CD14-positive monocyte (primary cell): ENCODE measurements around the gene FCRL6. TPM values are rescaled to one million over a fixed set of nuclear protein-coding genes. Genes with fewer than 3 reads are reported as not detected.

Experiments used
- DNase-seq, 3 donors: peaks; one replicate each; pipeline ENCODE4 v3.0.0-alpha.2; 2011 to 2022
- H2AFZ ChIP-seq: 2 replicates; pipeline ENCODE4 v1.6.0; 2012; ENCODE audit warnings: mild to moderate bottlenecking, low read depth, low read length, inconsistent platforms; ENCODE audit not compliant: insufficient read depth, poor library complexity, severe bottlenecking
- H3K27ac ChIP-seq, 2 donors: 1 replicate in 1 of 2; 2 replicates in 1 of 2; pipeline ENCODE4 v1.5.1; 2012 to 2013; ENCODE audit warnings: low read length in 2 of 2, control low read depth in 1 of 2, inconsistent platforms in 1 of 2, low read depth in 1 of 2, mild to moderate bottlenecking in 1 of 2
- H3K27me3 ChIP-seq, 2 donors: one replicate each; pipeline versions ENCODE4 v1.6.0 to v1.6.1; 2011 to 2013; ENCODE audit warnings: low read length in 2 of 2; ENCODE audit not compliant: control insufficient read depth in 2 of 2, insufficient read depth in 2 of 2
- H3K36me3 ChIP-seq, 2 donors: replicated peaks in 1 of 2; 1 replicate in 1 of 2; 2 replicates in 1 of 2; pipeline versions ENCODE4 v1.5.1 to v1.6.1; 2012 to 2013; ENCODE audit warnings: low read length in 2 of 2, control low read depth in 1 of 2, inconsistent platforms in 1 of 2, mild to moderate bottlenecking in 1 of 2; ENCODE audit not compliant: insufficient read depth in 2 of 2, control insufficient read depth in 1 of 2
- H3K4me1 ChIP-seq, 2 donors: 1 replicate in 1 of 2; 2 replicates in 1 of 2; pipeline versions ENCODE4 v1.5.1 to v1.6.1; 2012 to 2013; ENCODE audit warnings: low read length in 2 of 2, control low read depth in 1 of 2, inconsistent platforms in 1 of 2, mild to moderate bottlenecking in 1 of 2, moderate library complexity in 1 of 2; ENCODE audit not compliant: insufficient read depth in 2 of 2, control insufficient read depth in 1 of 2
- H3K4me2 ChIP-seq: replicated peaks from 2 replicates; pipeline ENCODE3; 2012; ENCODE audit warnings: low read length, moderate library complexity, mild to moderate bottlenecking; ENCODE audit not compliant: poor library complexity, severe bottlenecking; ENCODE audit errors: extremely low read depth
- H3K4me3 ChIP-seq, 3 experiments: fragments of 200-600 bp in 1 of 3; sonication (generic) in 1 of 3; replicated peaks in 1 of 3; 1 replicate in 2 of 3; 2 replicates in 1 of 3; pipeline ENCODE4 v1.5.1; 2011 to 2013; ENCODE audit warnings: low read length in 3 of 3, mild to moderate bottlenecking in 3 of 3, control low read depth in 2 of 3, low read depth in 2 of 3, inconsistent platforms in 1 of 3, moderate library complexity in 1 of 3
- H3K79me2 ChIP-seq: 2 replicates; pipeline ENCODE4 v1.6.0; 2012; ENCODE audit warnings: mild to moderate bottlenecking, control low read depth, inconsistent platforms, low read length, moderate library complexity; ENCODE audit not compliant: insufficient read depth
- H3K9ac ChIP-seq: 2 replicates; pipeline ENCODE4 v1.6.0; 2017; ENCODE audit warnings: low read length, mild to moderate bottlenecking; ENCODE audit not compliant: insufficient read depth, poor library complexity, severe bottlenecking
- H3K9me3 ChIP-seq, 2 donors: replicated peaks in 1 of 2; 1 replicate in 1 of 2; 2 replicates in 1 of 2; pipeline versions ENCODE4 v1.5.1 to v1.6.1; 2012 to 2013; ENCODE audit warnings: low read length in 2 of 2, control low read depth in 1 of 2; ENCODE audit not compliant: control insufficient read depth in 1 of 2, insufficient read depth in 1 of 2
- H4K20me1 ChIP-seq: 2 replicates; pipeline ENCODE4 v1.6.0; 2012; ENCODE audit warnings: mild to moderate bottlenecking, low read length, control low read depth, moderate library complexity; ENCODE audit not compliant: insufficient read depth
- H3K27ac Mint-ChIP-seq, 7 donors: one replicate each; pipeline ENCODE4 v1.8.0; 2020; ENCODE audit warnings: mild to moderate bottlenecking in 7 of 7, mixed read lengths in 7 of 7, moderate library complexity in 6 of 7, inconsistent platforms in 2 of 7
- H3K27me3 Mint-ChIP-seq, 3 donors: one replicate each; pipeline ENCODE4 v1.8.0; 2021 to 2022; ENCODE audit warnings: low read depth in 3 of 3, mild to moderate bottlenecking in 3 of 3, mixed read lengths in 3 of 3, moderate library complexity in 3 of 3, inconsistent platforms in 1 of 3
- H3K36me3 Mint-ChIP-seq, 2 donors: one replicate each; pipeline ENCODE4 v1.8.0; 2020; ENCODE audit warnings: mixed read lengths in 2 of 2, inconsistent platforms in 1 of 2, mild to moderate bottlenecking in 1 of 2
- H3K4me1 Mint-ChIP-seq: one replicate; pipeline ENCODE4 v1.8.0; 2020; ENCODE audit warnings: mild to moderate bottlenecking, mixed read lengths
- H3K4me3 Mint-ChIP-seq, 2 donors: one replicate each; pipeline ENCODE4 v1.8.0; 2020; ENCODE audit warnings: mild to moderate bottlenecking in 2 of 2, mixed read lengths in 2 of 2, moderate library complexity in 1 of 2
- H3K9me3 Mint-ChIP-seq, 7 donors: one replicate each; pipeline ENCODE4 v1.8.0; 2020 to 2022; ENCODE audit warnings: mixed read lengths in 7 of 7, mild to moderate bottlenecking in 6 of 7, moderate library complexity in 6 of 7, inconsistent platforms in 2 of 7
- WGBS: methylation state at CpG from one replicate; pipeline ENCODE4 v1.1.5; 2013; ENCODE audit warnings: missing lambda C conversion rate; ENCODE audit not compliant: insufficient coverage; 5-methylcytosine and 5-hydroxymethylcytosine counted together
- intact Hi-C, 2 donors: fragments of 100-400 bp; cut with micrococcal nuclease; formaldehyde crosslinking; loops; one replicate each; pipeline versions ENCODE4 v1.15.0 to v1.15.1; 2023
- polyA plus RNA-seq, 3 donors: library from polyadenylated mRNA; depleted of rRNA in 1 of 3; unstranded in 2 of 3; stranded (reverse) in 1 of 3; fragments of 300-500 nt in 2 of 3; fragments of >200 nt in 1 of 3; fragmentation: Illumina TruSeq in 2 of 3; gene quantifications; 1 replicate in 2 of 3; 2 replicates in 1 of 3; pipeline ENCODE4 v1.2.3, GENCODE V29; 2012 to 2021
- TF ChIP-seq, protein P1 (sequence below): fragments of 200-600 bp; IDR thresholded peaks from one replicate; pipeline ENCODE4 v1.8.0; 2022; ENCODE audit warnings: antibody characterized with exemption, mild to moderate bottlenecking

FCRL6 gene
- polyA plus RNA-seq, 3 donors = 0.15 to 0.36 (median 0.17) TPM

DNA sequence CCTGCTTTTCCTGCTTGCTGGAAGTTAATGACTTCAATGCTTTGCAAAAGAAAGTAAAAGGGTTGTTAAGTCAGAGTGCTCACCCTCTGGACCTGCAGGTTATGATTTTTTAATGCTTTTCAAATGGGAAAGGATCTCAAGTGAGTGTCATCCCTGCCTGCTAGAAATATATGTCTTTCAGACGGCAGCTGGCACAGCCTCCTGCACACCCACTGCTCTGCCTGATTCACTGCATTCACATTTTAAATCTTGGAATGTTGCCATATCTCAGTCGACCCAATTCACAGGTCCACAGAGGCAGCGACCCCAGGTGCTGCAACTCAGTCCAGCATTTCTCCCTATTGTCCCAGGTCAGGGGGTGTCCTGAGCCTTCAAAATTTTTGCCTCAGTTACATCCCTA, 10.7 kb upstream of the FCRL6 start:
- no peaks in the 10 kb centered on the region for H3K79me2 ChIP-seq
- peaks cover 0 to 10% (median 5%) of the 10 kb centered on the region in 3 donors for H3K27me3 Mint-ChIP-seq
- H3K36me3 ChIP-seq = no peaks in the 10 kb centered on the region
- H3K4me2 ChIP-seq = no peak overlapping the region
- WGBS = 38% methylated on average over 3 of the region's 3 CpGs
- no peak overlapping the region for H3K9ac ChIP-seq
- H3K4me3 ChIP-seq = no peak overlapping the region
- H3K4me1 Mint-ChIP-seq = no peaks in the 10 kb centered on the region
- intact Hi-C loops = no loop called here
- H3K9me3 ChIP-seq = no peaks in the 10 kb centered on the region
- H4K20me1 ChIP-seq = no peaks in the 10 kb centered on the region
- no peaks in the 10 kb centered on the region for H3K36me3 Mint-ChIP-seq
- H2AFZ ChIP-seq = no peak overlapping the region
- H3K27ac Mint-ChIP-seq = no peak overlapping the region
- no peaks in the 10 kb centered on the region for H3K9me3 Mint-ChIP-seq
- TF ChIP-seq, protein P1, sequence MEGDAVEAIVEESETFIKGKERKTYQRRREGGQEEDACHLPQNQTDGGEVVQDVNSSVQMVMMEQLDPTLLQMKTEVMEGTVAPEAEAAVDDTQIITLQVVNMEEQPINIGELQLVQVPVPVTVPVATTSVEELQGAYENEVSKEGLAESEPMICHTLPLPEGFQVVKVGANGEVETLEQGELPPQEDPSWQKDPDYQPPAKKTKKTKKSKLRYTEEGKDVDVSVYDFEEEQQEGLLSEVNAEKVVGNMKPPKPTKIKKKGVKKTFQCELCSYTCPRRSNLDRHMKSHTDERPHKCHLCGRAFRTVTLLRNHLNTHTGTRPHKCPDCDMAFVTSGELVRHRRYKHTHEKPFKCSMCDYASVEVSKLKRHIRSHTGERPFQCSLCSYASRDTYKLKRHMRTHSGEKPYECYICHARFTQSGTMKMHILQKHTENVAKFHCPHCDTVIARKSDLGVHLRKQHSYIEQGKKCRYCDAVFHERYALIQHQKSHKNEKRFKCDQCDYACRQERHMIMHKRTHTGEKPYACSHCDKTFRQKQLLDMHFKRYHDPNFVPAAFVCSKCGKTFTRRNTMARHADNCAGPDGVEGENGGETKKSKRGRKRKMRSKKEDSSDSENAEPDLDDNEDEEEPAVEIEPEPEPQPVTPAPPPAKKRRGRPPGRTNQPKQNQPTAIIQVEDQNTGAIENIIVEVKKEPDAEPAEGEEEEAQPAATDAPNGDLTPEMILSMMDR = no peak
- H3K4me1 ChIP-seq = no peaks in the 10 kb centered on the region
- peaks cover 0 to 11% of the 10 kb centered on the region in 2 donors for H3K27me3 ChIP-seq
- no peak overlapping the region for H3K27ac ChIP-seq
- H3K4me3 Mint-ChIP-seq = no peak overlapping the region
- no peak for DNase-seq

DNA sequence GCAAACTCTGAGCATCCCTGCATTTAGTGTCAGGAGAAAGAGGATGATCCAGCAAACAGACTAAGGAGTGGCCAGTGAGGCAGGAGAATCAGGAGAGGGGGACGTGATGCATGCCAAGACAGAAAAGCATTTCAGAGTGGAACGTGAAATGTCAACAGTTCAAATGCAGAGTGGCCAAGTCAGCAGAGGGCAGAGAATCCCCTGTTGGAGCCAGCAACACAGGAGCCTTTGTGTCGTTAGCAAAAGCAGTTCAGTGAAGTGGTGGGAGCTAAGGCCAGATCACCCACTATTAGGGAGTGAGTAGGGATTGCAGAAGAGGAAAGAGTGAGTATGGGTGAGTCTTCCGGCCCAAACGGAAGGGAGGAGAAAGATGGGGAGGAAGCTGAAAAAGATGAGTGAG, 6.6 kb upstream of the FCRL6 start:
- peaks cover 10% of the 10 kb centered on the region for H3K4me1 Mint-ChIP-seq
- no peaks in the 10 kb centered on the region for H3K9me3 Mint-ChIP-seq
- no peaks in the 10 kb centered on the region for H3K9me3 ChIP-seq
- WGBS = 84% methylated on average over 5 of the region's 5 CpGs
- H3K4me3 Mint-ChIP-seq = no peak overlapping the region
- H4K20me1 ChIP-seq = no peaks in the 10 kb centered on the region
- H3K36me3 ChIP-seq = no peaks in the 10 kb centered on the region
- intact Hi-C loops = no loop called here
- H3K27me3 Mint-ChIP-seq = peaks cover 9 to 15% (median 10%) of the 10 kb centered on the region in 3 donors
- no peak overlapping the region for H3K4me2 ChIP-seq
- H2AFZ ChIP-seq = no peak overlapping the region
- H3K27ac Mint-ChIP-seq = no peak overlapping the region
- H3K4me3 ChIP-seq = no peak overlapping the region
- no peak for DNase-seq
- peaks cover 0 to 11% of the 10 kb centered on the region in 2 donors for H3K27me3 ChIP-seq
- TF ChIP-seq, protein P1 = no peak
- no peaks in the 10 kb centered on the region for H3K79me2 ChIP-seq
- no peak overlapping the region for H3K27ac ChIP-seq
- peaks cover 6% of the 10 kb centered on the region in 2 donors for H3K4me1 ChIP-seq
- no peaks in the 10 kb centered on the region for H3K36me3 Mint-ChIP-seq
- H3K9ac ChIP-seq = no peak overlapping the region
